Hematopoietic multipotent progenitor cell treated with erythropoietin and hydrocortisone succinate and interleukin-3 and kit ligand, for 17 days (in vitro differentiated cells): ENCODE measurements around the gene CSTF2.

Experiments
- DNase-seq: peaks from one replicate; pipeline ENCODE4 v3.0.0-alpha.2; 2015; ENCODE audit warnings: low spot score

CSTF2 gene

GRCh38 chrX:100871594-100872560, 51.7 kb downstream of the CSTF2 start:
- DNase-seq = no peak

GRCh38 chrX:100874325-100874724, 54.1 kb downstream of the CSTF2 start, which contains the start of gene NOX1:
Gene NOX1, minus strand, starts transcription at chrX:100874359. Its CDS starts 220 bp downstream, at chrX:100874139.
- no peak for DNase-seq

- no peak for DNase-seq
These were observed 60.2 kb downstream of the CSTF2 start for GRCh38 chrX:100880368-100880767.

DNA sequence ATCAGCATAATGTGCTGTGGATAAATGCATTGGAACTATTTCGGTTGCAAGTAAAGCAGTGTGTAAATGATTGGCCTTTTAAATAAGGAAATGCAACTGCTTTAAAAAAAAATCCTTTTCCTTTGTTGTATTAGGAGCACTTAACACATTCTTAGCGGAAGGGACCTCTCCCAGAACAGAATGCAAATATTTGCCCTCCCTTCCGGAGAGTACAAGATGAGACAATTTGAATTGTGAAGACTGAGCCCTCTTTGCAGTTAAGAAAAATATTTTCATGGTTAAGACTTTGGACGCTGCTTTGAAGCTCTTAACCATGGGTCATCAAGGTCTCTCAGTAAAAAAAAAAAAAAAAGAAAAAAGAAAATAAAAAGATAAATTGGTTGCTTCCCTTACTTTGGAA, 63.5 kb downstream of the CSTF2 start:
- no peak for DNase-seq
